ENCODE results near the gene PRKCB.

PRKCB gene

DNA sequence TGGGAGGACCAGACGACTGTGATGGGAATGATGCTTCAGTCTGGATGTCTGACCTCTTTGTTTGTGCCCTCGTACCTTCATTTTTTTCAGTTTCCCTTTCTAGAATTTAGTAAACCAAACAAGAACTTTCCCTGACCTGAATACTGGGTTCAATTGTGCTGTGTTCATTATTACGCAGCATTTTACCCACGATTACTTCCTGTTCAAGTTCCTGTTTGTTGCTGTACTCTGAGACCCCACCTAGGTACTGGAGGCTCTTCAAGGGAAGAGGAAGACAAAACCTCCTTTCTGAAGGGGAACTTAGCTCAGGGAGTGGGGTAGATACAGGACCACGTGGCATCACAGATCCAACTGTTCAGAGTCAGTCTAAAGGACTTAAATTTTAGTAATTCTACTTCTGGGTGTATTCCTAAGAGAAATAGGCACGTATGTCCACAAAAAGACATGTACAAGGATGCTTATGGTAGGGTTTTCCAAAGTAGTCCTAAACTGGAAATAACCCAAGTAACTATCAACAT lies 9.2 kb upstream of the PRKCB start:
- no peaks in the 10 kb centered on the region for H3K36me3 ChIP-seq (ENCODE audit: insufficient read depth, low read length)
- H3K4me1 ChIP-seq (ENCODE audit: insufficient read depth, low read length): 0 out of 2 replicates have a peak, but pooled peaks cover 4% of the 10 kb centered on the region
- H3K9ac ChIP-seq (ENCODE audit: low read depth, low read length): no peak overlapping the region
- no peaks in the 10 kb centered on the region for H3K9me3 ChIP-seq (ENCODE audit: control insufficient read depth, insufficient read depth, low read length)

DNA sequence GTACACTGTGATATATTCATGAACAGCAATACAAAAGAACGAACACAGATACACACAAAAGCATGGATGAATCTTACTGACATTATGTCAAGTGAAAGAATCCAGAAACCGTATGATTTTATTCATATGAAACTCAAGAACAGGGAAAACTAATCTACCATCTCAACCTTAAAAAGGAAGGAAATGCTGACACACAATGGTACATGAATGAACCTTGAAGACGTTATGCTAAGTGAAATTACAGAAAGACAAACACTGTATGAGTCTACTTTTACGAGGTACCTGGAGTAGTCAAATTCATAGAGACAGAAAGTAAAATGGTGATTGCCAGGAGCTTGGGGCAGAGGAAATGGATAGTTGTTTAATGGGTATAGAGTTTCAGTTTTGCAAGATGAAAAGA lies 8.7 kb upstream of the PRKCB start:
- no peak overlapping the region for H3K9ac ChIP-seq (ENCODE audit: low read depth, low read length)
- H3K9me3 ChIP-seq (ENCODE audit: control insufficient read depth, insufficient read depth, low read length): no peaks in the 10 kb centered on the region
- 0 out of 2 replicates have a peak, but pooled peaks cover 4% of the 10 kb centered on the region for H3K4me1 ChIP-seq (ENCODE audit: insufficient read depth, low read length)
- H3K36me3 ChIP-seq (ENCODE audit: insufficient read depth, low read length): no peaks in the 10 kb centered on the region

DNA sequence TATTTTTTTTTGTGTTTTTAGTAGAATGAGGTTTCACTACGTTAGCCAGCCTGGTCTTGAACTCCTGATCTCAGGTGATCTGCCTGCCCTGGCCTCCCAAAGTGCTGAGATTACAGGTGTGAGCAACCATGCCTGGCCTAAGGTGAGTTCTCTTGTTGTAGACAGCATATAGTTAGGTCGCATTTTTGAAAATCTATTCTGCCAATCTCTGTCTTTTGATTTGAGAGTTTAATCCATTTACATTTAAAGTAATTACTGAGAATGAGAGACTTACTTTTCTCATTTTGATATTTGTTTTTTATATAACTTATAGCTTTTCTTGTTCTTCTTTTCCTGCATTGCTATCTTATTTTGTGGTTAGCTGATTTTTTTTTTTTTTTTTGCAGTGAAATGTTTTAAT lies 6.3 kb upstream of the PRKCB start:
- no peaks in the 10 kb centered on the region for H3K36me3 ChIP-seq (ENCODE audit: insufficient read depth, low read length)
- H3K9ac ChIP-seq (ENCODE audit: low read depth, low read length): no peak overlapping the region
- no peaks in the 10 kb centered on the region for H3K4me1 ChIP-seq (ENCODE audit: insufficient read depth, low read length)
- H3K9me3 ChIP-seq (ENCODE audit: control insufficient read depth, insufficient read depth, low read length): no peaks in the 10 kb centered on the region

DNA sequence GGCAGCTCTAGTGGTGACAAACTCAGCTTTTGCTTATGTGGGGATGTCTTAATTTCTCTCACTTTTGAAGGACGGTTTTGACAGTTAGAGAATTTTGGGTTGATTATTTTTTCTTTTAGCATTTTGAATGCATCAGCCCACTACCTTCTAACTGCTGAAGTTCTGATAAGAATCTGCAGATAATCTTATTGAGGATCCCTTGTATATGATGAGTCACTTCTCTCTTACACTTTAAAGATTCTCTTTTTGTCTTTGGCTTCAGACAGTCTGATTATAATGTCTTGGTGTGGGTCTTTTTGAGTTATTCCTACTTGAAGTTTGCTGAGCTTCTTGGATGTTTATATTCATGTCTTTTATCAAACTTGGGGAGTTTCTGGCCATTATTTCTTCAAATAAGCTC lies 5.5 kb upstream of the PRKCB start:
- Histone ChIP-seq H3K4me1 (ENCODE audit: insufficient read depth, low read length) (peaks cover 5% of the 10 kb centered on the region; the same call in 1 of the 2 replicates), H3K9me3 (ENCODE audit: control insufficient read depth, insufficient read depth, low read length) (no peaks in the 10 kb centered on the region), H3K9ac (ENCODE audit: low read depth, low read length) (no peak overlapping the region), H3K36me3 (ENCODE audit: insufficient read depth, low read length) (no peaks in the 10 kb centered on the region)

DNA sequence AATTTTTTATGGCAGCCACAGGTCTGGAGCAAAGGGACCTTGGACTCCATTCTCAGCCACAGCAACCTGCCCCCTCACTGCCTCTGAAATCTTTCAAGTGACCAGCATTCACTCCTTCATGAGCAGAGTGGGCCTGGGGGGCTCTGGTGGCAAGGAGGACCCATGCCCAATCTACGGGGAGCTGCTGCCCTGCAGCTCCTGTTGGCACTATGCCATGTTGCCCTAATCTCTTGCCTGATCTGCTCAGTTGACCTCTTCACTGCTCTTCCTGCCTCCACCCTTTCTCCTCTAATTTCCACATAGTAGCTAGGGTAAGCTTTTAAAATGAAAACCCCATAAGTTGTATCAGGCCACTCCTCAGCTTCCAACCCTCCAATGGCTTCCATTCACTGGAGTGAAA lies 2.9 kb upstream of the PRKCB start:
- Histone ChIP-seq H3K36me3 (ENCODE audit: insufficient read depth, low read length) (no peaks in the 10 kb centered on the region), H3K4me1 (ENCODE audit: insufficient read depth, low read length) (peaks cover 5% of the 10 kb centered on the region; the same call in 1 of the 2 replicates), H3K9ac (ENCODE audit: low read depth, low read length) (no peak overlapping the region), H3K9me3 (ENCODE audit: control insufficient read depth, insufficient read depth, low read length) (no peaks in the 10 kb centered on the region)

DNA sequence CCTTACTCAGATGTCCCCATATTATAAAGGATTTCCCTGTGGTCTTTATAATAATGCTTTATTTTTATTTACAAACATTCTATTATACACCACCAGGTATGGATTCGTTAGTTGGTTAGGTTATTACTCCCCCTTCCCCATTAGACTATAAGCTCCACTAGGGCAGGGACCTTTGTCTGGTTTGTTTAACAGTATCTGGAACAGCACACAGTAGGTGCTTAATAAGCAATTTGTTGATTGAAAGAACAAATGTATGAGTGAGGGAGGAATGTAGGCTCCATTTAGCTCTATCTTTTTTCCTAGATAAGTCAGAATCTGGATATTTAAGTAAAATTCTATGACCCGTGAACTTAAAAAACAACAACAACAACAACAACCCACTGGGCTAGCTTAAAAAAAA lies 2.3 kb upstream of the PRKCB start:
- H3K9ac ChIP-seq (ENCODE audit: low read depth, low read length): no peak overlapping the region
- peaks cover 5% of the 10 kb centered on the region; the same call in 1 of the 2 replicates for H3K4me1 ChIP-seq (ENCODE audit: insufficient read depth, low read length)
- no peaks in the 10 kb centered on the region for H3K9me3 ChIP-seq (ENCODE audit: control insufficient read depth, insufficient read depth, low read length)
- no peaks in the 10 kb centered on the region for H3K36me3 ChIP-seq (ENCODE audit: insufficient read depth, low read length)

DNA sequence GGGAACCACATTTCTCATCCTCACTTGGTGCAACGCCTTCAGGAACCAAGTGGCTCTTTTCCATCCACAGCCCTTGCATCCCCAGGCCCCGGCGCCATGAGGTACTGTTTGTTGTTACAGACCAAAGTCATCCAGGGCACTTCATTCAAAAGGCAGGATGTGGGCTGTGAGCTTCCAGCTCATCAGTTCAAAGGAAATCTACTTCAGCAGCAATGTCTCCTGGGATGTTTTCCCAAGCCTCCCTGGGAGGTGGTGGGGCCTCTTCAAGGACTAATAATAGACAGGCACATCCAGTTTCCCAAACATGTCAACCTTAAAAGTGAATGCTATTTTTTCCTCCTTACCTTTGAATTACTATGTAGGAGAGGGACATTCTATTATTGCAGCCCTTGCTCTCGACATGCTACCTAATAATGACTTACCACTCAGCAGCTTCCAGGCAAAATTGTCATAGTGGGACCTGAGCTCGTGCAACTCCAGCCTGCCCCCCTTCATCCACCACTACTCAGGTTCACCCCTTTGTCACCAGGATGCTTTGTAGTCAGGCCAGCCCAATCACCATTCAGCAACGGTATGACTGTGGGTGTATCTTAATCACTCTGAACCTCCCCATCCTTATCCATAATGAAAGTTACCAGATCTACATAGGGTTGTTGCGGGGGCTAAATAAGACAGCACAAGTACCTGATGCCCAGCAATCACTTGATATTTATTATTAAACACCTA lies 1.7 kb upstream of the PRKCB start:
- no peak overlapping the region for H3K9ac ChIP-seq (ENCODE audit: low read depth, low read length)

DNA sequence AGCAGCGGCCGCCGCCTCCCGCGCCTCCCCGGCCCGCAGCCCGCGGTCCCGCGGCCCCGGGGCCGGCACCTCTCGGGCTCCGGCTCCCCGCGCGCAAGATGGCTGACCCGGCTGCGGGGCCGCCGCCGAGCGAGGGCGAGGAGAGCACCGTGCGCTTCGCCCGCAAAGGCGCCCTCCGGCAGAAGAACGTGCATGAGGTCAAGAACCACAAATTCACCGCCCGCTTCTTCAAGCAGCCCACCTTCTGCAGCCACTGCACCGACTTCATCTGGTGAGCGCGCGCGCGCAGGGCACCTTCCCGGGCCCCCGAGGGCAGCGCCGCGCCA lies 258 bp downstream of the PRKCB start:
- Histone ChIP-seq H3K4me1 (ENCODE audit: insufficient read depth, low read length) (peaks cover 5% of the 10 kb centered on the region; the same call in 1 of the 2 replicates), H3K9ac (ENCODE audit: low read depth, low read length) (peak overlapping the region; percentile 61; the same call in 1 of the 2 replicates), H3K9me3 (ENCODE audit: control insufficient read depth, insufficient read depth, low read length) (no peaks in the 10 kb centered on the region), H3K36me3 (ENCODE audit: insufficient read depth, low read length) (no peaks in the 10 kb centered on the region)

More for the DNA sequence above, 1.7 kb upstream of the PRKCB start:
- H3K36me3 ChIP-seq (ENCODE audit: insufficient read depth, low read length): no peaks in the 10 kb centered on the region
- H3K9me3 ChIP-seq (ENCODE audit: control insufficient read depth, insufficient read depth, low read length): no peaks in the 10 kb centered on the region
- peaks cover 5% of the 10 kb centered on the region; the same call in 1 of the 2 replicates for H3K4me1 ChIP-seq (ENCODE audit: insufficient read depth, low read length)

DNA sequence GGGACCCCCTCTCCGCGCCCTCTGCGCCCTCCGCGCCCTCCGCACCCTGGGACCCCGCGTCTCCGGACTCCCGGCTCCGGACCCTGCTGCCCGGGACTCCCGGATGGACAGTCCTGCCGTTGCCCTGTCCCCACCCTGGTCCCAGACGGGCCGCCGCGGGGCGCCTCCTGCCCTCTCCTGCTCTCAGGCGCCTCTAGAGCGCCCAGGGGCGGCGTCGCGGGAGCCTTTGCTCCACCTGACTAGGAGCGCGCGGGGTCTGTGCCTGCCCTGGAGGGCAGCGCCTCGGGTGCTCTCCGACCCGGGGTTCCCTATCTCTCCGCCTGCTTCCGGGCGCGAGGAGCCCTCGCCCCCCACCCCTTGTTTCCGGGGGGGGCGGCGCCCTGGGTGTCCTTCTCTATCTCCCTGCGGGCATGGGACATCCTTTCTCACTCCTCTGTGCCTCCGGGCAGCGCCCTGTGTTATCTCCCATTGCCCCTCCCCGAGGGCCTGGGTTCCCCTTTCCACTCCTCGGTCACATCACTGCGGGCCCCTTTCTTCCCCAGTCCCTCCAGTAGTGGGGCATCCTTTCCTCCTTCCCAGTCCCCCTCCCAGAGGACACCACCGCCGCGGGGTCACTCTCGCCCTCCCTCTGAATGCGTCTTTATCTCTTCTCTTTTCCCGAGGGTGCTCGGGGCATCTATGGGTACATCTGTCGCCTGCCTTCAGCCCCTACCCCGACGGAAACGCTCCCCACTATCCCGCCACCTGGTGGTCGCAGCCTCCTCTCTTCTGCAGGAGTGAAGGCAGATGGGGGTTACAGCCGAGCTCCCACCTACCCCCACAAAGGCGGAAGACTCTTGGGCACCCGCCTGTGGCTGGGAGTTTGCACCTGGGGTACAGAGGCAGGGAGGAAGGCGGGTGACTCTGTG lies 875 bp downstream of the PRKCB start:
- Histone ChIP-seq H3K36me3 (ENCODE audit: insufficient read depth, low read length) (no peaks in the 10 kb centered on the region), H3K9ac (ENCODE audit: low read depth, low read length) (peak overlapping the region; percentile 61; the same call in 1 of the 2 replicates), H3K4me1 (ENCODE audit: insufficient read depth, low read length) (peaks cover 5% of the 10 kb centered on the region; the same call in 1 of the 2 replicates), H3K9me3 (ENCODE audit: control insufficient read depth, insufficient read depth, low read length) (no peaks in the 10 kb centered on the region)

DNA sequence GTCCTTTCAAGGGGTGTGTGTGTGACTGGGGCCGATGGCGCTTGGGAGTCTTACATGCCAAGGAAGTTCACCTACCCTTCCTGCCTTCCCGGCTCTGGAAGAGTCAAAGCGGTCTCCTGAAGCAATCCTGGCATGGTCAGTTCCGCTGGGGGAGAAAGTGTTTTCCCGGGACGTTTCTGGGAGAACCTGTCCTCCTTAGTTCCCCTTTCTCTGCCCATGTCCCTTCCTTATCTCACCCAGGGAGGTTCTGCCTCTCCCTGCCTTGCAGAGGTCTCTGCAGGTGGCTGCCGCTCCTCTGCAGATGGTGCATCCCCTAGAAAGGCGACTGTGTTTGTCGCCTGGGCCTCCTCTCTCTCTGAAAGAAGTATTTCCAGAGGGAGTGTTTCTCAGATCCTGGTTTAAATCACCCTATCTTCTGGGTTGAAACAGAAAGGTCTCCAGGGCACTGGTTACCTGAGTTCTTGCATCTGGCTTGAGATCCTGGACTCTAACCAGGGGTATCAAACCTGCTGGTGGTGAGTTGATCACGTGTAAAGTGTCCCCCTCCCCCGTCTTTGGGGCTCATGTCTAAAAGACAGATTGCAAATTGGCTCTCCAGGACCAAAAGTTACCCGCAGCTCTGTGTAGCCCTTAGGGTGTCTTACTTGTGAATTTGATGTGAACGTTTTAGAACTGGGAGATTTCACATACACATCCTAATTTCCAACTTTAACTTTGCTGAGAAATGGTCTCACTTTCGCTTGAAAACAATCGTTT lies 1.9 kb downstream of the PRKCB start:
- Histone ChIP-seq H3K9me3 (ENCODE audit: control insufficient read depth, insufficient read depth, low read length) (no peaks in the 10 kb centered on the region), H3K4me1 (ENCODE audit: insufficient read depth, low read length) (peaks cover 5% of the 10 kb centered on the region; the same call in 1 of the 2 replicates), H3K36me3 (ENCODE audit: insufficient read depth, low read length) (no peaks in the 10 kb centered on the region), H3K9ac (ENCODE audit: low read depth, low read length) (peak overlapping the region; percentile 61; the same call in 1 of the 2 replicates)

DNA sequence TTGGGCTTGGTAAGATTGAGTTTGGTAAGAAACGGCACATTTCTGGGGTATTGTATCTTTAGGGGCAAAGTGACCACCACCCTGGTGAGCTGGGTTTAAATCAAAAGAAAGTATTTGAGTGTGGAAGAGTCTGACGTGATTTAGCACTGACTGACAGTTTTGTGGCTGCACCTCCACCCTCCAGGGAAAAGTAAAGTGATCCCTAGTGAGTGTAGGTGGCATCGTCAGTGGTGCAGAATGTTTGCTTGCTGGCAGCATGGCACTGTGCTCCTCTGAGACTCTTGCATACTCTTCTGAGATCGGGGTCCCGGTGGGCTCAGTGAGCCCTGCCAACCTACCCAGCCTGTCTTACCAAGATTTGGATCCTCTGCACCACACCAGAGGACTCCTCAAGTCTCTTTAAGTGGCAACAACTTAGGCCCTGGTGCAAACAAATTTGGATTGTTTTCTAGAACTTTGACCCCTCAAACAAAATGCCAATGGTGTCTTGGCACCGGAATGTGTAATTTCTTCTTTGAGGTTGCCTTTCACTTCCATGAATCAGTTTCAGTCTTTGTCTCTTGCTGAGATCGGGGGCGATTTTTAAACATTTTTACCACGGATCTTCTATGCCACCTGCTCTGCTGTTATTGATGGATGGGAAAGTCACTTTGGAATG lies 2.8 kb downstream of the PRKCB start:
- Histone ChIP-seq H3K9ac (ENCODE audit: low read depth, low read length) (no peak overlapping the region), H3K9me3 (ENCODE audit: control insufficient read depth, insufficient read depth, low read length) (no peaks in the 10 kb centered on the region), H3K4me1 (ENCODE audit: insufficient read depth, low read length) (peaks cover 5% of the 10 kb centered on the region; the same call in 1 of the 2 replicates), H3K36me3 (ENCODE audit: insufficient read depth, low read length) (no peaks in the 10 kb centered on the region)

DNA sequence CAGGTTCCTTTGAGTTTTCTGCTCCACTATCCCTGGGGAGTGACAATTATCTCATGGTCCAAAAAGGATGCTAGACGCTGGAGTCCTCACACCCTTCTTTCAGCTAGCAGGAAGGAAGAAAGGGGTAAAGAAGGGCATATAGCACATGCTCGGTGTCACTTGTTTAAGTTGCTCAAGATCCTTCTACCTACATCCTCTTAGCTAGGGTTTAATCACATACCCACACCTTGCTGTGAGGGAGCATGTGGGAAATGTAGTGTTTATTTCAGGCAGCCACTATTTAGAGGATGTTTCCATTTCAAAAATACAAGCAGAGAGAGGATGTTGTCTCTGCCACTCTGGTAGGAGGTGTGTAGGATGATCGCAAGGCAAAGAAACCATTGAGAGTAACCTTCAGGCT lies 4.5 kb downstream of the PRKCB start:
- no peaks in the 10 kb centered on the region for H3K4me1 ChIP-seq (ENCODE audit: insufficient read depth, low read length)
- H3K9me3 ChIP-seq (ENCODE audit: control insufficient read depth, insufficient read depth, low read length): no peaks in the 10 kb centered on the region
- no peak overlapping the region for H3K9ac ChIP-seq (ENCODE audit: low read depth, low read length)
- no peaks in the 10 kb centered on the region for H3K36me3 ChIP-seq (ENCODE audit: insufficient read depth, low read length)

DNA sequence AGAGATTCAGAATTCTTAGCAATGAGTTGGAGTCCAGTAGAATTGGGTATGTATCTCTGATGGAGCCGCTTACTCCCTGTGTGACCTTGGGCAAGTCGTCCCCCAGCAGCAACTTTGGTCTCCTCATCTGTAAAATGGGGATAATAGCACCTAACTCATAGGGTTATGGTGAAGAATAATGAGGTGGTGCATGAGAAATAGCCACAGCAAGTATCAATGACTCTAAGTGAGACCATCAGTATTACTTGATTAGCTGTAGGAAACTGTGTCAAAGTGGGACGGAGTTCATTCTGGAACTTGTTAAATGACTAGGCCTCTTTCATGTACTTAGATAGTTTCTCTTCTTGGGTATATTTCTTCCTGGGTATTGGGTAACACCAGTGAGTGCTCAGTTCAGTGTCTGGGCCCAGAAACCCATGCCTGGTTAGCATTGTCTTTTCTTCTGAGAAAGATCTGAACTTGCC lies 6.4 kb downstream of the PRKCB start:
- no peaks in the 10 kb centered on the region for H3K4me1 ChIP-seq (ENCODE audit: insufficient read depth, low read length)
- H3K36me3 ChIP-seq (ENCODE audit: insufficient read depth, low read length): no peaks in the 10 kb centered on the region
- no peak overlapping the region for H3K9ac ChIP-seq (ENCODE audit: low read depth, low read length)
- no peaks in the 10 kb centered on the region for H3K9me3 ChIP-seq (ENCODE audit: control insufficient read depth, insufficient read depth, low read length)

Data from ES-I3 (cell line).